NK-92 (cell line): ENCODE measurements around the gene MYNN.
A peak's percentile ranks its signal among the peaks of the same experiment; 100 is the strongest.

Experiments
- DNase-seq: peaks from one replicate; lab custom pipeline; 2025; ENCODE audit not compliant: unreplicated experiment; lab: John Stamatoyannopoulos, UW

MYNN gene

GRCh38 chr3:169774186-169774585 lies 990 bp downstream of the MYNN start:
- DNase-seq = no peak

GRCh38 chr3:169777822-169778221 lies 4.6 kb downstream of the MYNN start:
- DNase-seq = no peak

- DNase-seq = no peak
Observed at GRCh38 chr3:169780742-169781141, 7.5 kb downstream of the MYNN start.

- no peak for DNase-seq
Observed at GRCh38 chr3:169781209-169781855, 8.1 kb downstream of the MYNN start.

GRCh38 chr3:169787120-169787519 lies 13.9 kb downstream of the MYNN start:
- no peak for DNase-seq

- no peak for DNase-seq
Observed at GRCh38 chr3:169787791-169788190, 14.6 kb downstream of the MYNN start.

- DNase-seq = no peak
Observed at GRCh38 chr3:169790219-169790618, 17.0 kb downstream of the MYNN start.

GRCh38 chr3:169790687-169791429 lies 17.7 kb downstream of the MYNN start:
- DNase-seq = no peak

GRCh38 chr3:169792359-169792758 lies 19.2 kb downstream of the MYNN start:
- no peak for DNase-seq

- no peak for DNase-seq
Observed at GRCh38 chr3:169804681-169805080, 31.5 kb downstream of the MYNN start.

GRCh38 chr3:169809230-169809795 lies 36.1 kb downstream of the MYNN start:
- no peak for DNase-seq

- DNase-seq = no peak
Observed at GRCh38 chr3:169811631-169812331, 38.6 kb downstream of the MYNN start.

GRCh38 chr3:169812332-169813235 lies 39.4 kb downstream of the MYNN start, which contains the start of the genes LRRC34 and LRRIQ4:
Gene LRRC34 (minus strand): TSS chr3:169812904. CDS start chr3:169812548, 356 bp downstream.
Gene LRRIQ4 (plus strand): TSS chr3:169812870. CDS start chr3:169821922, 9,052 bp downstream.
- peak; percentile 25 for DNase-seq

GRCh38 chr3:169813278-169813677 lies 40.1 kb downstream of the MYNN start:
- no peak for DNase-seq

- DNase-seq = no peak
Observed at GRCh38 chr3:169813757-169814517, 40.7 kb downstream of the MYNN start.

GRCh38 chr3:169815590-169816150 lies 42.5 kb downstream of the MYNN start:
- DNase-seq = no peak

- no peak for DNase-seq
Observed at GRCh38 chr3:169818316-169818715, 45.1 kb downstream of the MYNN start.

GRCh38 chr3:169822091-169822490 lies 48.9 kb downstream of the MYNN start:
- DNase-seq = no peak

- no peak for DNase-seq
Observed at GRCh38 chr3:169822540-169822939, 49.3 kb downstream of the MYNN start.
